Stimulated activated CD4-positive, alpha-beta T cell treated with anti-CD3 and anti-CD28 coated beads, Interleukin-1b, Interleukin-23, amount 100 ng/mL, for 4 hours (primary cell): ENCODE data around the gene FAM81A.
"Not testable (repeated sequence)": the region's sequence is repeated elsewhere in the genome, so short reads cannot be mapped to it uniquely, and the experiment has no call there.

Experiments
- DNase-seq, 2 donors: peaks; one replicate each; pipeline ENCODE4 v3.0.0-alpha.2; 2020; ENCODE audit warnings: low read depth in 2 of 2

FAM81A gene

DNA sequence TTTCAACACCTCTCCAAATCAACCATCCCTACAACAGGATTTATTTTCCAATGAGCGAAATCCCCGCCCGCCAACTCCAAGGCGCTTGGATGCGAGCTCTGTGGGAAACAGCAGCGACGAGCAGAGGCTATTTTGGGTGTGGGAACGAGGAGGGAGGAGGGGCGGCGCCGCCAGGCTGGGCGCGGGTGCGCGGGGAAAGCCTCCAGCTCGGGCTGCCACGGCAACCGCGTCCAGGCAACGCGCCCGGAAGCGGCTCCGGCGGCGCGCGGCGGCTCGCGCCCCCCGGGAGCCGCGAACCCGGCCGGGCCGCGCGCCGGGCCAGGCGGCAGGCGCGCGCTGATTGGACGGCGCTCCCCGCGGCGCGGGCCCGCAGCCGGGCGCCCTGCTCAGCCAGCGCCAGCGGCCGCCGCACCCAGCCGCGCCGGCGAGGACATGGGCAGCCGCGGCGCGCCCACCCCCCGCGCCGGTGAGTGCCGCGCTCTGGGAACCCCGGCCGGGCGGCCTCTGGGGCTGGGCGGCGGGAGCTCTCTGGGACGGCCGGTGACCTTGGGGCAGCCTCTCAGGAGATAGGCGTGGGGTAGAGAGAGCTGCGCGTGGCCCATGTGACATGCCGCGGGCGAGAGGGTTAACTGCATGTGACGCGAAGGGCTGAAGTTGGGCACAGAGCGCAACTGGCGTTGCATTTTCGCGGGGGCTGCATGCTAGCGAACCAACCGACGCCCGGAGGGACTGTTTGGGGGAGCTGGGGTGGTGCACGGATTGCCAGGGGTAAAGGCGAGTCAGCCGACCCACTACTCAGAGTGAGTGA, at the start of gene FAM81A:
Gene FAM81A, plus strand, starts transcription at position 370 of the 808 bp plus-strand sequence. CDS start 20,441 bp downstream, outside the sequence.
- DNase-seq, result peak in 1 of 2 donors; percentile 30

DNA sequence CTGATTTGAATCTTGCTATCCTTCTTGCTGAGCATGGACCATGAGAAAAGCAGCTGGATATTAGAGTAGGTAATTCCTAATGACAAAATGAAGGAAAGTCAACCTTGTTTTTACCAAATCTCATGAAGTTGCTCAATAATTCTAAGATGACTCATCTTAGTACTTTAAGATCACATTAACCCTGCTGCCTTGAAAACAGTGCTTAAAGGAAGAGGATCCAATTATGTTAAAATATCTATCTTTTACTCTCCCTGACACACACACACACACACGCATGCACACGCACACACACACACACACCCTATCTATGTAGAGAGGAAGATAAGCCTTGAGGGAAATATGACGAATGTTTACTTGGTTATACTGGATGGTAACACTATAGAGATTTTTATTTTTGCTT, 49.3 kb upstream of the FAM81A start:
- no peak for DNase-seq

DNA sequence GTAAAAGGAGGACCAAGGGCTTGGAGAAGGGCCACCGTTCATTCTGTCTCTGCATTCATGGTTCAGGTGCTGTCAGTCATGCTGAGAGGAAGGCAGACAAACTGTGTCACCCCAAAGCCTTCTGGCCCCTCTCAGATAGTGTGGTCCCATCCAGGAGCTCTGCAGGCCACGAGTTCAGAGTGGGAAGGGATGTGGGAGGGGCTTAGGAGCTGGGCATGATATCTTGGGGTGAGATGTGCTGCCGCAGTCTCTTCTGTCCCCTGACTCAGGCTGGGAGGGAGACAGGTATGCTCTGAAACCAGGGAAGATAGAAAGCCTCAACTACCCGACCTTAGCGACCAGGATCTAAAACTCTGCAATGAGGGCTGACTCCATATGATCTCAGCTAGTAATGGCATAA, 45.7 kb upstream of the FAM81A start:
- no peak for DNase-seq

DNA sequence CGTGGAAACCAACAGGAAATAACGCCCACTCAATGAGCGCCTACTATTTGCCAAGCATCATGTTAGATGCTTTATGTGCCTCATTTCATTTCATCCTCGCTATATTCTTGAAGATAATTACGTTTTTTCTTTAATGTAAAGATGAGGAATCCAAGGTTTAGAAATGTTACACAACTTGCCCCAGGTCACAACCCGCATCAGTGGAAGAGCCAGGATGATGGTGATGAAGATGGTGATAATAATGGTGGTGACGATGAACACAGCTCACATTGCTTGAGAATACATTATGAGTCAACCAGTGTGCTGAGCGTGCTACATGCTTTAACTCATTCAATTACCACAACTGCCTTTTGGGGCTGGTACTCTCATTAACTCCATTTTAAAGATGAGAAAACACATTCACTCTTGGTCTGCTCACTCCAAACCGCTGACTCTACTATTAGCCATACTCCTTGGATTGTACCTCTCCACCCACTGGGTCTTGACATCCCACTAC, 43.8 kb upstream of the FAM81A start:
- no peak for DNase-seq

DNA sequence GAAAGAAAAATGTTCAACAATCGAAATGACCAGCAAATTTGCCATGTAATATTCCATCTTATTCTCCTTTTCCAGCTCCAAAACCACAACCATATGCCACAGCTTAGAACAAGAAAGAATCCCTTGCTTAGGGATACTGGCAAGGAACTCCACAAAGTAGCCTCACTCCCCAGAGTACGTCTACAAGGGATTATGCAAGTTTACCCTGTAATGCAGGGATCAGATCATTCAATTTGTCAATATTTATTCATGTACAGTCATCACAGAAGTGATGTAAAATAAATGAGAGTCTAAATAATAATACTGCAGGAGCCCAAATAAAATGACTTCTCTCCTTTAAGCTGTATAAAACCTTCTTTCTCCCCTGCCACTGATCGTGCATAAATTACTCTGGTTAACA, 41.8 kb upstream of the FAM81A start:
- DNase-seq, result no peak

DNA sequence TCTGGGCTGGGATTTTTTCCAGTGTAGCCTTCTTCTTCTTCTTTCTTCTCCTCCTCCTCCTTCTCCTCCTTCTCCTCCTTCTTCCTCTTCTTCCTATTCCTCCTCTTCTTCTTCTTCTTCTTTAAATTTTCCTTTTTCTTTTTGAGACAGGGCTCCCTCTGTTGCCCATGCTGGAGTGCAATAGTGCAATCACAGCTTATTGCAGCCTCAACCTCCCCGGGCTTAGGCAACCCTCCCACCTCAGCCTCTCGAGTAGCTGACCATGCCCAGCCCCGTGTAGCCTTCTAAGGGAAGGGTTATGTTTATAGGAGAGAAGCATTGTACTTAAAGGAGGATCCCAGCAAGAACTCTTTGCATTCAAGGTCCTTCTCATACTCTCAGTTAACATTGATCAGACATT, 41.3 kb upstream of the FAM81A start:
- DNase-seq, result no peak

DNA sequence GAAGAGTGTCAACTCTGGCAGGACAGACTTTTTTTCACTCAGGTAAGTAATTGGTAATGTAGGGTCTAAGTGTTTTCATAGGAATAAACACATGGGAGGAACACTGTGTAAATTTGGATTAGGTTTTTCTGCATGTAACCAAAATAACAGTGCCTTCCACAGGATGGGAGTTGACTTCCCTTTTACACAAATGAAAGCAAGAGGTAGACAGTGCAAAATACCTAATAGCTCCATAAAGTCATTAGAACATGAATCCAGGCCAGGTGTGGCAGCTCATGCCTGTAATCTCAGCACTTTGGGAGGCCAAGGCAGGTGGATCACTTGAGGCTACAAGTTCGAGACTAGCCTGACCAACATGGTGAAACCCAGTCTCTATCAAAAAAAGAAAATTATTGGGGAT, 39.8 kb upstream of the FAM81A start:
- DNase-seq, result no peak

DNA sequence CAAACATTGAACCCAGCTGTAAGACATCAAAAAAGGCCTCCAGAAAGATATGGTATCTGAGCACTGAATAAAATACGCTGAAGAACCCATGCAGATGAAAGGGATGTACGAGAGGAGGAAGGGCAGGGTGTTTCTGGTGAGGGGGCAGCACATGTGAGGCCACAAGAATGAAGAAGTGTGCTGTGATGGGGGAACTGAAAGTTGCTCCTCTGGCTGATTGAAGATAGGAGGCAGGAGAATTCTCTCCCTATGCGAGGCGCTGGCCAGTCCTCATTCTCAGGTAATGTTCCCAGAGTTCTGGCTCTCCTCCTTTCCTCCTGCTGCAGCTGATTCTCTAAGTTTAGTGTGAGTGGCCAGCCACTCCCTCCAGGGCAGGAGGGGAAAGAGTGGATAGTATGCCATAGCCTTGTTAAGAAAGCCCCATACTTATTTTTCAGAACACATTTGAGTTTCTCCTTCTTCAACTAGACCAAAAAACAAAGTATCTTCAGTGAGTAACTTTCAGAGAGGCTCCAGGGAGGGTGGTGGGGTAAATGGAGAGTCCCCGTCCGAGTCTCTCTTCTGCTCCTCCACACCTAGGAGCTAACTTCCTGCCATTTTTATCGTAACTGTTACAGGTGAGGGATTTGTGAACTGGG, 38.4 kb upstream of the FAM81A start:
- DNase-seq, result no peak

DNA sequence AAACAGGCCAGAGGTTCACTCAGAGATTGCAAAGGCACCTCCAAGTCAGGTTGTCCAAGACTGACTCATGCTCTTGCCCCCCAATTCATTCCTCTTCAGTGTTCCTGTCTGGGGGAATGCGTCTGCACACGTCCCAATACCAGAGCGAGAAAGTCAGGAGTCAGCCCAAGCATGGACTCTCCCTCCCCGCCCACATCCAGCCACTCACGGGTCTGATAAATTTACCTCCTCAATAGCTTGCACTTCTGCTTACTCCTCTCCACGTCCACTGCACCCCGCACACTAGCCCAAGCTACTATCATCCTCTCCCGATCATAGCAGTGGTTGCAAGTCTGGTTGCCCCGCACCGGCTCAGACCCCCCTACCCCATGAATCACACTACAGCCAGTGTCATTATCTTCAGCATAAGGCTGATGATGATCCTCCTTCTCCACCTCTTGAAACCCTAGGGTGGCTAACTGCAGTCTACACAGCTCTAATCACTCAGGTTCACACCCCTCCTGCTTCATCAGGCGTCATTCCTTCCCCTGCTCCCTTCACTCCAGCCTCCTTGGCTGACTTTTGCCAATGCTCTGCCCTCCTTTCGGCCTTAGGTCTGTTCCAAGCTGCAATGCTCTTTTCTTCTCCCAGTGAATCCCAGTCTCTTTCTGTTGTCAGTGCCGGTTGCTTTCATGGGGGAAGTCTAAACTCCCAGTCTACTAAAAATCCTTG, 37.7 kb upstream of the FAM81A start:
- DNase-seq, result no peak

DNA sequence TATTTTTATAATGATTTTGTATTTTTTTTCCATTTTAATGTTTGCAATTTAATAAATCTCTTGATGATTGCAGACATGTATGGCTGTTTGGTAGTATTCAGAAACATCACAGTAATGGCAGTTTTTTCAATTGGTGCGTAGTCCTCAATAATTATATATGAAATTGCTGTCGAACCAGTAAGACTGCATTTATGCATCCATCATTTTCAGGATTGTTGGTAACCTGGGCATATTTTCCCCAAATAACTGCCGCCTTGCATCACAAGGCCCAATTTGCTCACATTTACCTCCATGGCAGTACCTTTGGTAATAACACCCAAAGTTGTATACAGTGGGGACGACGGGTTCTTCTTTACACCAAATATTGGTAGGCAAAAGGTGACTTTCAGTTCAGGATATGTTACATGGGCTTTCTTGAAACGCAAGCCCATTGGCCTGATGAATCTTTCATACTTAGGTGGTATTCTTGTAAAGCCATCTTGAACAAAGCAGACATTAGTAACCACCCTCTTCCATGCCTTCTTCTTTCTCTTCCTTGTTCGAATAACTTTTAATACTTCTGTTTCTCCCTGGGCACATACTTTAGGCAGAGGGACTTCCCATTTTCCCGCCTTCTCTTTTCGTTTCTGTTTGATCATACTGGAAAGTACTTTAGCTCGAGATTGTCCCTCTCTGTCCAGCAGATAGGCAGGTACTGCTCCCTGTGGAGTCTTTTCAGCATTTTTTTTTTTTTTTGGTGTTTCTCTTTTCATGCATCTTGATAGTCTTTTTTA, 36.7 kb upstream of the FAM81A start:
- DNase-seq, result not testable (repeated sequence)

DNA sequence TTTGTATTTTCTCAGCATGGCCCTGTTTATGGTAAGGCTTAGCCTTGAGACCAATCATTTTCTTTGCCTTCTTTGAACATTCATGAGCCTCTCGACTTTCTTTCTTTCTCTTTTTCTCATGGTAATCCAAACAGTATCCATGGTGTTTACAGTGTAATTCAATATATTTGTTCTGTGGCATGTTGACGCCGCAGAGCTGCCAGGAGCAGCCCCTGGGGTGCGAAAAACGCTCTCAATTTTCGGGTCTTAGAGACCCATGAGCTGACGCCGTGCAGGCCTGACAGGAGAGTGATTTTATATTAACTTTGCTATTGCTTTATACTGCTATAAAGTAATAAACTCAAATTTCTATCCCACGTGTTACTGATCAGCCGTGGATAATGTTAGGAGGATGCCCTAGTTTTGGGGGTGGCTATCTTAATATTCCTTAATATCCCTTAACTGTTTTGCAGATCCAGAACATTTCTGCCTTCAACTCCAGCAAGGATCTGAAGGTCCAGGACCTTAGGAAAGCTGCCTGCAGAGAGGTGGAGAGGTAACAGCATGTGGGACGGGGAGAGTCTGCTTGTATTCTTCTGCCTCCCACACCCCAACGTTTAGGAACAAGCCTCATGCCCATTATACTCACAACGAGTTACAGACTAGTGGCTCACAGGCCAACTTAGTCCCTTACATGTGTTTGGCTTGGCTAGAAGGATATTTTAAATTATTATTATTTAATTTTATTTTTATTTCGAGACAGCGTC, 36.0 kb upstream of the FAM81A start:
- no peak for DNase-seq

DNA sequence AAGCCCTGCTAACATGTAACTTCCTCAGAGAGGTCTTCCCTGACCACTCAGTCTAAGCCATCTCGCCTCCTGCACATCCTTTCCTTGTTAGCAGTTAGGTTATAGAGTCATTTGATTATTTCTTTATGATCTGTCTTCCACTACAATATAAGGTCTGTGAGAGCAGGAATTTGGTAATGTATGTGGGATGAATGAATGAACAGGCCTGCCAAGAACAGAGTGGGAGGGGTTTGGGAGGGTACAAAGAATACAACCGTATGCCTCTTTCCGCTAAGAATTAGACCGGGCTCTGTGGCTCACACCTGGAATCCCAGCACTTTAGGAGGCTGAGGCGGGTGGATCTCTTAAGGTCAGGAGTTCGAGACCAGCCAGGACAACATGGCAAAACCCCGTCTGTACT, 32.9 kb upstream of the FAM81A start:
- no peak for DNase-seq

DNA sequence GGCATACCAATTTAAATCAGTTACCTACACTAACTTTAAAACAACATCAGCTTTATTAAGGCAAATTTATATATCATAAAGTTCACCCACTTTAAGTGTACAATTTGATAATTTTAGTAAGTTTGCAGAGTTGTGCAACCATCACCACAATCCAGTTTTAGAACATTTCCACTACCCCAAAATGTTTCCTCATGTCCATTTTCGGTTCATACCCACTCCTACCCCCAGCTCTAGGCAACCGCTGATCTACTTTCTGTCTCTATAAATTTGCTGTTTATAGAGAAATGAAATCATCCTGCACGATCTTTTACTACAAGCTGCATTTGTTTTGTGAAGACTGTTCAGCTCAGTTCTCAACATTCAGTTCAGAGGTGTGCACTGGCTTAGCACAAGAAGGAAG, 31.5 kb upstream of the FAM81A start:
- DNase-seq, result no peak

DNA sequence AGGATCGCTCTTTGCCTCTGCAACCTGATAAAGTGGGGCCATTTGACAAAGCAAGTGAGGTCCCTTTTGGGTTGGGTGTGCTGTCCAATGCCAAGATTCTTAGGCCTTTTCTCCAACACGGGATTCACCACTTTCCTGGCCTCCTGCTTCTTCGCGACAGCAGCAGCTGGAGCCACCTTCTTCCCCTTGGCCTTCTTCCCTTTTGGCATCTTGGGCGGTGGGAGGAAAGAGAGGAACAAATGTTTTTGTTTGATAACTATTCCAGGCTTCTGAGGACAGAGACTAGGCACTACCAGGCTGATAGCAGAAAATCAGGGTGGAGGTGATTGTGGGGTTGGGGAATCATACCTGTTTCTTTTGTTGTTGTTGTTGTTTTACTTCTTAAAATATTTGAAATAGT, 30.0 kb upstream of the FAM81A start:
- no peak for DNase-seq

DNA sequence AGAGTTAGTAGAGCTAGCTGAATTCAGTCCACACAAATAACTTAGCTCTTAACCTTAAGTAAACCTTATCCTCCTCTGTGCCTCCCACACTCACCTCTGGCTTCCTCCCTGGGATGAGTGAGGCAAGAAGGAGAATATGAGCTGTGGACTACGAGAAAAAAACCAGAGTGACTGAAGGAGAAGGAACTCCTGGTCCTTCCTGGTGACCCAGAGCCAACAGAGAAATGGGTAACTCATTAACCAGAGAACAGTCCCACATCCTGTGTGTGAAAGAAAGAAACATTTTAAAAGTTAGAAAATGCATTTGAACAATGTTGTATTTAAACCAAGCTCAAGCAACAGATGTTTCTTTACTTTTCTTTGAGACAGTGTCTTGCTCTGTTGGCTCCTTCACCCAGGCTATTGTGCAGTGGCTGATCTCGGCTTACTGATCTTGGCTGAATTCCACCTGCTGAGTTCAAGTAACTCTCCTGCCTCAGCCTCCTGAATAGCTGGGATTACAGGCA, 27.5 kb upstream of the FAM81A start:
- no peak for DNase-seq

DNA sequence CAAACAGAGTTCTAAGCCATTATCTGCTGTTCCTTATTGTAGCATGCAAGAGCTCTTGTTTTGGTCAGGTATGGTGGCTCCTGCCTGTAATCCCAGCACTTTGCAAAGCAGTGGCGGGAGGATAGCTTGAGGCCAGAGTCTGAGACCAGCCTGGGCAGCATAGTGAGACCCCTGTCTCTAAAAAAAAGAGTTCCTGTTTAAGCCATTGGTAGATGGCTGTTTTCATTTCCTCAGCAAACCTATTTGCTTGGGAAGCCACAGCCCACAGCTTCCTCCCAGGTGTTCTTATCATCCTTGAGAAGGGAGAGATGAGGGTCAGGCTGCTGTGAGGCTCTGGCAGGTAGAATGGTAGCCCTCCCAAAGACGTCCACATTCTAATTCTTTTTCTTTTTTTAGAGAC, 24.4 kb upstream of the FAM81A start:
- no peak for DNase-seq

DNA sequence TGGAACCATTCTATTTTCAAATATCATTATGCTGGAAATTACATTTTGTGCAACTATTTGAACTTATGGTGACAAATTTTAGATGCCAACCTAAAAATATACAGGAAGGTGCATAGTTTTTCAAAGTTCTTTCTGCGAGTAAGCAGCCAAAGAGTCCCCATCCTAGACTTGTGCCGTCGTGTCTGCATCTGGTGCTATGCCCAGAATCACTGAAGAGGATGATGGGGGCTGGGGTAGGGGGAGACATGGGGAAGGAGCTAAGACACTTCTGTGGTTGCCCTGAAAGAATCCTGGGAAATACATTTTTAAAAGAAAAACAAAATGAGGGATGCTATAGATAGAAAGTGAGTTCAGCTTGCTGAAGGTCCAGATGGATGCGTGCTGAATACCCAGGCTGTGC, 21.2 kb upstream of the FAM81A start:
- DNase-seq, result no peak

DNA sequence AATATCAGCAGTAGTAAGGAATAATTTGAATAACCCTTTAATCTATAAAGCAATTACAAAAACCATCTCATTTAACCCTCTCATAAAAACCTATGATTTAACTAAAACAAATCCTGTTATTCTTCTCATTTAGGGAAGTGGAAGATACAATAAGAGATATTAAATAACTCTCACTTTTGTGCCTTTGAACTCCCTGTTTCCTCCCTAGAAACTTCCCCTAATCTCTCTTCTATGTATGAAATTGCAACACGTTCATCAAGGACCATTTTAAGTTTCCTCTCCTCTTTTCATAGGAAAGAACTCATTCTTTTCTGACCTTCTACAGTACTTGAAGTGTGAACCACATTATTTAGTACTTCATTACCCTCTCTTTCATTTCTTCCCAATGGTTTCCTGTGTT, 18.8 kb upstream of the FAM81A start:
- DNase-seq, result no peak

DNA sequence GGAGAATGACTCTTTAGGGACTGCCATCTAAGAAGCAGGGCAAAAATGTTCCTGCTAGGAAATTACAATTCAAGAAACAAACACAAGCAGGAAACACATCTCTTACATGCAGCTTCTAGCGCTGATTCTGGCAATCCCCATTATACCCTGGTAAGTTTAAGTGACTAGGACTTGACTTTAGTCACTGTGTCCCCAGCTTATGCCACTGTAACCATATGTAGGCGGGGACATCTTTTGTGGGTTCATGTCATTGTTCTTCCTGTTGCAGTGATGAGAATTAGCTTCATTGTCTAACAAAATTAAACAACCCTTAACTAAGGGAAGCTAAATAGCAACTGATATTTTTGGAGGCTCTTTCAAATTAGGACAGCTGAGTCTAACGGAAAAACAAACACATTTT, 17.9 kb upstream of the FAM81A start:
- no peak for DNase-seq

DNA sequence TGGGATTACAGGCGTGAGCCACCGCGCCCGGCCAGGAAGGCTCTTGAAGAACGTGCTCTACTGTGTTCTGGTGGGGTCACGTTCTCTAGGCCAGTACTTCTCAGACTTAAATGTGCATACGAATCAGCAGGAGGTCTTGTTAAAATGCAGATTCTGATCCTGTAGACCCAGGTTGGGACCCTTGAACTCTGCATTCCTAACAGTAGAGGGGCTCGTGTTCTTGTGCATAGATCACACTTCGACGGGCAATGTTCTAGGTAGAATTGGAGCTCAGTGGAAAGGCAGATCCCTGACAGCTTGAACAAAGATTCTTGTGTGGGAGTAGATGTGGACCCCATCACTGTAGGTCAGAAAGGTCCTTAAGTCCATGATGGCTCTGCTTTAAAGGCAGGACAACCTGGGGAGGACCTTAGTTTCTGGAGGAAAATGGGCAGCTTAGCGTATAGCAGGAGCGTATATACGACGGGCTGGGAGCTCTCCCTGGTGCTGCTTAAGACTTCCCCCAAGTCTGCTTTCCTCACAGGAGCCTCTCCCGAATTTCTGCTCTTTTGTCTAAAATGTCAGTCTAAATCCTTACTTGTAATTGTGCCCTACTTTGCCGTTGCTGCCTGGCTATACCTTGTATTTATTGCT, 16.9 kb upstream of the FAM81A start:
- no peak for DNase-seq

DNA sequence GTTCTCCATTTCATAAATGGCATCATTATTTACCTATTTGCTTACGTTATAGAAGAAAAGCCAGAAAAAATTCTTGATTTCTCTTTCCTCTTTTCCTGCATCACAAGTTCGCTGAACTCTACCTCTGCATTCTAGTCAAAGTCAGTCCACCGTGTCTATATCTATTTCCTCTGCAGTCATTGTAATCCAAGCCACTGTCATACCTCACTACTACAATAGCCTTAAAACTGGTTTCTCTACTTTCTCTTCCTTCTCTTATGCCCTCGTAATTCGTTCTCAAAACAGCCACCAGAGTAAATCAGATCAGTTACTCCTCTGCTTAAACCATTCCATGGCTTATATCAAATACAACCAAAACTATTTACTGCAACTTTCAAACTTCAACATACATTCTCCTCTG, 13.4 kb upstream of the FAM81A start:
- no peak for DNase-seq
